Measurements from ENCODE around the gene CHORDC1.
"Not testable (repeated sequence)": the region's sequence is repeated elsewhere in the genome, so short reads cannot be mapped to it uniquely, and the experiment has no call there.

The CHORDC1 gene

GRCh38 chr11:90197377-90197776 is 25.5 kb downstream of the CHORDC1 start:
- Mint-ChIP-seq H3K27me3 (ENCODE audit: low read depth) (no peaks in the 10 kb centered on the region), H3K9me3 (no peaks in the 10 kb centered on the region), H3K36me3 (ENCODE audit: low read depth) (peaks cover 13% of the 10 kb centered on the region), H3K4me3 (no peak overlapping the region), H3K27ac (no peak overlapping the region), H3K4me1 (ENCODE audit: low read depth) (no peaks in the 10 kb centered on the region)

DNA sequence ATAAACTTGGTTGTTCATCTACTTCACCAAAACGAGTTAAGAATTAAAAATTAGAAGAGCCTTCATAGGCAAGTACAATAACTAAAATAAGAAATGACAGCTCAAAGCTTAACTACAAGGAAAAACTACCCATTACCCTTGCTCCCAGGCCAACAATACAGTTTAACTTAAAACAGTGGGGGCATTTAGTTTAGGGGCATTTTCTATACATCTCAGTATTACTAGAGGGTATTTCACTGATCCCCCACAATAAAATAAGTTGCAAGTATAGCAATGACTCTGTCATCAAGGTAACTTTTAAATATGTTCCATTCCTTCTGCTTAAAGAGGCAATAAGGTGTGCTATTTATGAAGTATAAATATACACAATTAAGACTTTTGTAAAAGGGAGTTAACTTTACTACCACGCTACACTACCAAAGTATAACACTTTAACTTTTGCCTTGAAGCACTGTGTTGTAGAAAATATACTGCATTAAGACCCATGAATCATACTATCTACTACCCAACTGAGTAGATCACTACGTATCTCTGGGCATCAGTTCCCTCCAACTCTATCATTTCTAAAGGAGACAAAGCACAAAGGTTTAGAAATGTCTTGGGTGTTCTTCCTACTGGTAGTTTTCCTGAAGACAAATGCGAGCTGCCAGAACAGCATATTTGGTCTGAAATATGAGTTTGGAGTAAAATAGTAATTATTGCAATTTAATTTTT is 29.8 kb downstream of the CHORDC1 start:
- Mint-ChIP-seq H3K4me1 (ENCODE audit: low read depth) (no peaks in the 10 kb centered on the region), H3K4me3 (no peak overlapping the region), H3K9me3 (no peaks in the 10 kb centered on the region), H3K27ac (no peak overlapping the region), H3K27me3 (ENCODE audit: low read depth) (no peaks in the 10 kb centered on the region), H3K36me3 (ENCODE audit: low read depth) (peaks cover 8% of the 10 kb centered on the region)

- Mint-ChIP-seq H3K9me3 (no peaks in the 10 kb centered on the region), H3K27me3 (ENCODE audit: low read depth) (no peaks in the 10 kb centered on the region), H3K36me3 (ENCODE audit: low read depth) (peaks cover 7% of the 10 kb centered on the region), H3K4me1 (ENCODE audit: low read depth) (no peaks in the 10 kb centered on the region), H3K27ac (no peak overlapping the region), H3K4me3 (no peak overlapping the region)
Measured at GRCh38 chr11:90189011-90189410, 33.8 kb downstream of the CHORDC1 start.

GRCh38 chr11:90187839-90188238 is 35.0 kb downstream of the CHORDC1 start:
- no peak overlapping the region for H3K27ac Mint-ChIP-seq
- H3K27me3 Mint-ChIP-seq (ENCODE audit: low read depth): no peaks in the 10 kb centered on the region
- H3K36me3 Mint-ChIP-seq (ENCODE audit: low read depth): peaks cover 7% of the 10 kb centered on the region
- H3K9me3 Mint-ChIP-seq: no peaks in the 10 kb centered on the region
- no peak overlapping the region for H3K4me3 Mint-ChIP-seq
- no peaks in the 10 kb centered on the region for H3K4me1 Mint-ChIP-seq (ENCODE audit: low read depth)

DNA sequence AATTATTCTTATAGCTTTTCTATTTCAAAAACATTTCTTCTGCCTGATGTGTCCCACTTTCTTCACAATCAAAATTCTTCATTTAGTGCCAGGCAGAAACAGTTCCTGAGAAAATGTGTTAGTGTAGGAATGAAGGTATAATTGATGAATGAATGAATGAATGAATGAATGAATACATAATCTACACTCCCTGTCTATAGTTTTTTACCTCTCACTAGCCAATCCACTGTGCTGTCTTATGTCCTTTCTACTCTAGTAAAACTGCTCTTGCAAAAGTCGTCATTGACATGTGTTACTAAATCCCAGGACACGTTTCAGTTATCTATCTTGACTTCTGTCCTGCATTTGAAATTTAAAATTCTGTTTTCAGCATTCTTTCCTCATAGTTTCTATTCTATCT is 42.9 kb downstream of the CHORDC1 start:
- Mint-ChIP-seq H3K27me3 (ENCODE audit: low read depth) (no peaks in the 10 kb centered on the region), H3K4me1 (ENCODE audit: low read depth) (no peaks in the 10 kb centered on the region), H3K9me3 (no peaks in the 10 kb centered on the region), H3K36me3 (ENCODE audit: low read depth) (no peaks in the 10 kb centered on the region), H3K4me3 (no peak overlapping the region), H3K27ac (no peak overlapping the region)

GRCh38 chr11:90178751-90179150 is 44.1 kb downstream of the CHORDC1 start:
- Mint-ChIP-seq H3K4me1 (ENCODE audit: low read depth) (no peaks in the 10 kb centered on the region), H3K27me3 (ENCODE audit: low read depth) (no peaks in the 10 kb centered on the region), H3K27ac (no peak overlapping the region), H3K9me3 (no peaks in the 10 kb centered on the region), H3K4me3 (no peak overlapping the region), H3K36me3 (ENCODE audit: low read depth) (no peaks in the 10 kb centered on the region)

- no peak overlapping the region for H3K27ac Mint-ChIP-seq
- no peak overlapping the region for H3K4me3 Mint-ChIP-seq
- H3K4me1 Mint-ChIP-seq (ENCODE audit: low read depth): no peaks in the 10 kb centered on the region
- H3K36me3 Mint-ChIP-seq (ENCODE audit: low read depth): no peaks in the 10 kb centered on the region
- H3K9me3 Mint-ChIP-seq: no peaks in the 10 kb centered on the region
- peaks cover 7% of the 10 kb centered on the region for H3K27me3 Mint-ChIP-seq (ENCODE audit: low read depth)
Measured at GRCh38 chr11:90176069-90176468, 46.8 kb downstream of the CHORDC1 start.

DNA sequence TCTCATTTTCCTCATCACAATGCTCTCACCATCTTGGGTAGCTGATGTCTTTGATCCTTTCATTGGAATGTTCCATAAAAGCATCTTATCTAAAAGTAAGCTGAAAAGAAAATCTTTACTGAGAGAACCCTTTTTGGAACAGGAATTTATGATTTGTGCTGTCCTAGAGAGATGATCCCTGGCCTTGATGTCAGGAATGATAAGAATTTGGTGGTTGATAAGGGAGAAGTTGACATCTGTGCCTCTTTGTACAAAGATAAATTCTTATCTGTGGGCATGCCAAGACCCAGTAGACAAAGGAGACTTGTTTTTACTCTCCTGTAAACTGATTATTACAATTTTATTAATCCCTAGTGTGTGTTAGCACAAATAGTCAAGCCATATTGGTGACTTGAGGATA is 51.5 kb downstream of the CHORDC1 start:
- Mint-ChIP-seq H3K27ac (no peak overlapping the region), H3K36me3 (ENCODE audit: low read depth) (no peaks in the 10 kb centered on the region), H3K9me3 (no peaks in the 10 kb centered on the region), H3K27me3 (ENCODE audit: low read depth) (peaks cover 7% of the 10 kb centered on the region), H3K4me3 (no peak overlapping the region), H3K4me1 (ENCODE audit: low read depth) (no peaks in the 10 kb centered on the region)

- H3K27me3 Mint-ChIP-seq (ENCODE audit: low read depth): peaks cover 10% of the 10 kb centered on the region
- H3K27ac Mint-ChIP-seq: no peak overlapping the region
- no peaks in the 10 kb centered on the region for H3K9me3 Mint-ChIP-seq
- H3K4me3 Mint-ChIP-seq: no peak overlapping the region
- H3K36me3 Mint-ChIP-seq (ENCODE audit: low read depth): no peaks in the 10 kb centered on the region
- no peaks in the 10 kb centered on the region for H3K4me1 Mint-ChIP-seq (ENCODE audit: low read depth)
Measured at GRCh38 chr11:90168571-90168970, 54.3 kb downstream of the CHORDC1 start.

GRCh38 chr11:90167704-90168103 is 55.1 kb downstream of the CHORDC1 start:
- H3K36me3 Mint-ChIP-seq (ENCODE audit: low read depth); H3K27ac Mint-ChIP-seq; H3K9me3 Mint-ChIP-seq; H3K4me1 Mint-ChIP-seq (ENCODE audit: low read depth); H3K4me3 Mint-ChIP-seq: not testable (repeated sequence)
- H3K27me3 Mint-ChIP-seq (ENCODE audit: low read depth): peaks cover 10% of the 10 kb centered on the region

- not testable (repeated sequence) for H3K4me3 Mint-ChIP-seq; H3K36me3 Mint-ChIP-seq (ENCODE audit: low read depth); H3K9me3 Mint-ChIP-seq; H3K4me1 Mint-ChIP-seq (ENCODE audit: low read depth); H3K27ac Mint-ChIP-seq
- peaks cover 10% of the 10 kb centered on the region for H3K27me3 Mint-ChIP-seq (ENCODE audit: low read depth)
Measured at GRCh38 chr11:90166982-90167573, 55.8 kb downstream of the CHORDC1 start.
